Endothelial cell of umbilical vein (primary cell): Measurements from ENCODE around the gene VAV3. TPM values are rescaled to one million over a fixed set of nuclear protein-coding genes. Genes with fewer than 3 reads are reported as not detected.

Experiments used
- BruUV-seq: library from RNA; stranded (reverse); fragments of 400-500 nt; replicated peaks from 2 replicates; lab custom pipeline; 2021; lab: Mats Ljungman, UMichigan
- CTCF ChIA-PET: fragments of 300-600, 350-600 bp; sonication (Branson Sonifier 250); formaldehyde crosslinking; loops from one replicate; lab custom pipeline; 2021; ENCODE audit warnings: antibody characterized with exemption, inconsistent platforms; lab: Charles Lee
- POLR2A ChIA-PET: fragments of 300-600, 350-600 bp; sonication (Branson Sonifier 250); formaldehyde crosslinking; loops from one replicate; lab custom pipeline; 2021; ENCODE audit warnings: antibody characterized with exemption, inconsistent platforms; lab: Charles Lee
- DNase-seq: peaks from one replicate; pipeline ENCODE4 v3.0.0-alpha.2; 2011; ENCODE audit warnings: low read depth, low spot score
- FAIRE-seq: peaks from 2 replicates; lab custom pipeline; 2011; peaks lifted over from hg19 to GRCh38; lab: Jason Lieb, UNC
- H2AFZ ChIP-seq: 2 replicates; pipeline ENCODE4 v1.6.0; 2012; ENCODE audit warnings: low read depth, low read length, control low read depth, inconsistent platforms
- H3K27ac ChIP-seq: 2 replicates; pipeline ENCODE4 v1.5.1; 2011; ENCODE audit warnings: low read depth, mild to moderate bottlenecking, control low read depth, low read length, moderate library complexity; ENCODE audit not compliant: insufficient read depth
- H3K27me3 ChIP-seq, 2 experiments: 2 replicates each; pipeline versions ENCODE4 v1.6.0 to v1.6.1; 2011; ENCODE audit warnings: low read length in 2 of 2, mixed read lengths in 1 of 2; ENCODE audit not compliant: control insufficient read depth in 2 of 2, insufficient read depth in 2 of 2
- H3K36me3 ChIP-seq, 2 experiments: 2 replicates in 1 of 2; 3 replicates in 1 of 2; pipeline ENCODE4 v1.5.1; 2011; ENCODE audit warnings: low read length in 2 of 2, mild to moderate bottlenecking in 1 of 2, moderate library complexity in 1 of 2; ENCODE audit not compliant: control insufficient read depth in 2 of 2, insufficient read depth in 2 of 2; ENCODE audit errors: extremely low read depth in 1 of 2
- H3K4me1 ChIP-seq: 3 replicates; pipeline ENCODE4 v1.5.1; 2011; ENCODE audit warnings: mild to moderate bottlenecking, low read length; ENCODE audit not compliant: control insufficient read depth, insufficient read depth; ENCODE audit errors: extremely low read depth
- H3K4me2 ChIP-seq: 2 replicates; pipeline ENCODE4 v1.6.1; 2011; ENCODE audit warnings: low read length, control low read depth, mixed read lengths; ENCODE audit not compliant: insufficient read depth
- H3K4me3 ChIP-seq, 3 experiments: fragments of 200-600 bp in 1 of 3; sonication (generic), shearing (Covaris generic) in 1 of 3; replicated peaks in 1 of 3; 2 replicates each; pipeline ENCODE4 v1.5.1; 2011 to 2016; ENCODE audit warnings: control low read depth in 3 of 3, low read length in 3 of 3, mild to moderate bottlenecking in 2 of 3, inconsistent platforms in 1 of 3, low read depth in 1 of 3, moderate library complexity in 1 of 3; ENCODE audit not compliant: insufficient read depth in 1 of 3
- H3K79me2 ChIP-seq: 2 replicates; pipeline ENCODE4 v1.6.0; 2012; ENCODE audit warnings: low read length, inconsistent platforms; ENCODE audit not compliant: control insufficient read depth, insufficient read depth
- H3K9ac ChIP-seq: replicated peaks from 2 replicates; pipeline ENCODE3; 2011; ENCODE audit warnings: low read length, control low read depth; ENCODE audit not compliant: insufficient read depth; ENCODE audit errors: extremely low read depth
- H3K9me1 ChIP-seq: replicated peaks from 3 replicates; pipeline ENCODE4 v1.6.0; 2011; ENCODE audit warnings: mild to moderate bottlenecking, low read length; ENCODE audit not compliant: control insufficient read depth, insufficient read depth; ENCODE audit errors: extremely low read depth
- H3K9me3 ChIP-seq: replicated peaks from 2 replicates; pipeline ENCODE4 v1.5.1; 2012; ENCODE audit warnings: low read length, inconsistent platforms; ENCODE audit not compliant: control insufficient read depth, insufficient read depth
- H4K20me1 ChIP-seq: replicated peaks from 2 replicates; pipeline ENCODE3; 2011; ENCODE audit warnings: mild to moderate bottlenecking, low read length; ENCODE audit not compliant: control insufficient read depth, insufficient read depth; ENCODE audit errors: extremely low read depth
- CTCF ChIP-seq, 2 donors: IDR thresholded peaks; 1 replicate in 1 of 2; 2 replicates in 1 of 2; pipeline ENCODE4 v1.5.1; 2011; ENCODE audit warnings: low read length in 2 of 2, mild to moderate bottlenecking in 2 of 2, moderate library complexity in 2 of 2, control low read depth in 1 of 2, inconsistent platforms in 1 of 2, low read depth in 1 of 2; ENCODE audit not compliant: insufficient read depth in 1 of 2; ENCODE audit errors: extremely low read depth in 1 of 2
- EZH2 ChIP-seq: IDR thresholded peaks from 2 replicates; pipeline ENCODE4 v1.6.1; 2012; ENCODE audit warnings: borderline replicate concordance, low read depth, mild to moderate bottlenecking, moderate library complexity, low read length, inconsistent platforms; ENCODE audit not compliant: severe bottlenecking
- JUN ChIP-seq: IDR thresholded peaks from 2 replicates; pipeline ENCODE4 v1.6.1; 2011; ENCODE audit warnings: borderline replicate concordance, low read depth; ENCODE audit not compliant: insufficient read length, insufficient read depth
- MYC ChIP-seq: IDR thresholded peaks from one replicate; pipeline ENCODE4 v1.6.1; 2011; ENCODE audit warnings: mild to moderate bottlenecking, low read depth, low read length
- POLR2A ChIP-seq: IDR thresholded peaks from 2 replicates; pipeline ENCODE4 v1.6.1; 2012; ENCODE audit warnings: low read depth, mild to moderate bottlenecking, control low read depth, low read length
- dilution Hi-C: fragments of 300-500 bp; cut with MboI; formaldehyde crosslinking; loops from one replicate; pipeline ENCODE4 v1.15.0; 2019; ENCODE audit warnings: low sequenced_read_pairs; ENCODE audit not compliant: extremely low pct_ligation_motif_present
- intact Hi-C: fragments of 100-400 bp; cut with micrococcal nuclease; formaldehyde crosslinking; loops from one replicate; pipeline ENCODE4 v1.10.0; 2022
- polyA plus RNA-seq, 4 experiments: library from polyadenylated mRNA; depleted of rRNA in 3 of 4; stranded (reverse) in 3 of 4; unstranded in 1 of 4; fragments of >200 nt; gene quantifications; 2 replicates each; pipeline versions ENCODE4 v1.2.1 to v1.2.3, GENCODE V29; 2011 to 2012; ENCODE audit warnings: missing spikeins in 1 of 4
- total RNA-seq: library from RNA; stranded (reverse); gene quantifications from 2 replicates; pipeline ENCODE4 v1.2.3, GENCODE V29; 2021
- TF ChIP-seq, protein P1 (sequence below): IDR thresholded peaks from 2 replicates; pipeline ENCODE4 v1.6.1; 2011; ENCODE audit not compliant: insufficient read depth, insufficient read length

The VAV3 gene
- total and polyA plus RNA-seq, 2 donors (not counting 3 experiments of a cell fraction or from before 2014, with no cell fraction given): 0.18 to 1.5 TPM

DNA sequence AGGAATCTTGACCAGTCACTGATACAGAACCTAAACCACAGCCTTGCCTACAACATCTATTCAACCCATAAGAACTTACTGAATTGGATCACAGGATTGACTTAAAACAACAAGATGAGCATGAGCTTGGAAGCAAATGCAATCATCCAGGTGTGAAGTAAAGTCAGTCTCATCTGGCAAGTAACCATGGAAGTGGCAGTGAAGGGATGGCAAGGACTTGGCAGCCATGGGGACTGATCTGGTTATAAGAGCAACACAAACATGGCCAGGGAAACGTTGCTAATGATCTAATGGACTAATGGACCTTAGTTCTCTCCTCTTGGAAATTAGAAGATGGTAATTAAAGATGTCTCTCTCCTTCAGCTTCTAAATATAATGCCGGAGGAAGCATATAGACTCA is 133.1 kb downstream of the VAV3 start:
- ChIA-PET POLR2A (no interaction called here), CTCF (no interaction called here)
- no peak overlapping the region for H3K4me3 ChIP-seq
- no peak overlapping the region for H3K4me2 ChIP-seq
- intact Hi-C loops (no loop called here), dilution Hi-C loops (no loop called here)
- TF ChIP-seq, protein P1, sequence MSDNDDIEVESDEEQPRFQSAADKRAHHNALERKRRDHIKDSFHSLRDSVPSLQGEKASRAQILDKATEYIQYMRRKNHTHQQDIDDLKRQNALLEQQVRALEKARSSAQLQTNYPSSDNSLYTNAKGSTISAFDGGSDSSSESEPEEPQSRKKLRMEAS: no peak
- TF ChIP-seq EZH2: no peak
- no peak for TF ChIP-seq JUN
- TF ChIP-seq POLR2A: no peak
- H3K79me2 ChIP-seq: no peaks in the 10 kb centered on the region
- H3K9me3 ChIP-seq: no peaks in the 10 kb centered on the region
- no peak overlapping the region for H3K9ac ChIP-seq
- H4K20me1 ChIP-seq: no peaks in the 10 kb centered on the region
- no TSS peak for BruUV-seq
- no peaks in the 10 kb centered on the region for H3K9me1 ChIP-seq
- H3K4me1 ChIP-seq: peaks cover 11% of the 10 kb centered on the region
- H3K27me3 ChIP-seq: no peaks in the 10 kb centered on the region
- no peaks in the 10 kb centered on the region for H3K36me3 ChIP-seq
- DNase-seq (no peak), FAIRE-seq (no peak)
- no peak overlapping the region for H3K27ac ChIP-seq
- no peak overlapping the region for H2AFZ ChIP-seq

DNA sequence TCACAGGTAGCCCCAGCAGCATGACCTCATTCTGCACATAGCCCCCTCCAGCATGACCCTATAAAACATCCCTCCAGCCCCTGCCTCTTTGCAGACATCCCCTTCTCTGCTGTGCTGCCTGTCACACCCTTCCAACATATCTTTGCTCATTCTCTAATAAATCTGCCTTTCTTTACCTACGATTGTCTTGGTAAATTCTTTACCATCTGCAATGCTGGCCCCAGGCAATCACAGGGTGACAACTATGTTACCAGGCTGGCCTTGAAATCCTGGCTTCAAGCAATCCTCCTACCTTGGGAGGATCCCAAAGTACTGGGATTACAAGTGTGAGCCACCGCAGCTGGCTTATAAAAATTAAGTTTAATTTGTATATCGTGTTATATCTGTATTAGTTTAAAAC is 134.5 kb downstream of the VAV3 start:
- H3K36me3 ChIP-seq: no peaks in the 10 kb centered on the region
- CTCF ChIA-PET: no interaction called here

More for the DNA sequence above, 134.5 kb downstream of the VAV3 start:
- BruUV-seq: no TSS peak
- Histone ChIP-seq H4K20me1 (no peaks in the 10 kb centered on the region), H3K9me3 (no peaks in the 10 kb centered on the region), H2AFZ (no peak overlapping the region), H3K9ac (no peak overlapping the region), H3K9me1 (no peaks in the 10 kb centered on the region), H3K4me3 (no peak overlapping the region), H3K79me2 (no peaks in the 10 kb centered on the region), H3K4me1 (peaks cover 11% of the 10 kb centered on the region), H3K27ac (no peak overlapping the region), H3K4me2 (no peak overlapping the region), H3K27me3 (no peaks in the 10 kb centered on the region)
- dilution Hi-C loops: no loop called here
- TF ChIP-seq CTCF (IDR thresholded peaks at IDR 0.05; ENCODE audit: extremely low read depth in 1 of 2, insufficient read depth in 1 of 2, low read depth in 1 of 2, low read length in 2 of 2) (no peak), MYC (no peak)
- TF ChIP-seq, protein P1: no peak
- intact Hi-C loops: no loop called here
- no peak for FAIRE-seq
- POLR2A ChIA-PET: no interaction called here
- no peak for DNase-seq
